HG02588 (cell line): ENCODE results near the gene YWHAG.
"Not testable (repeated sequence)": the region's sequence is repeated elsewhere in the genome, so short reads cannot be mapped to it uniquely, and the experiment has no call there.

Experiments used
- ATAC-seq: cut with Tn5 transposase; IDR thresholded peaks from one replicate; pipeline ENCODE4 v1.9.1; 2021; ENCODE audit warnings: mild to moderate bottlenecking, moderate library complexity; ENCODE audit not compliant: unreplicated experiment

YWHAG gene

GRCh38 chr7:76349313-76349885 is 9.4 kb downstream of the YWHAG start:
- ATAC-seq, result no peak

- no peak for ATAC-seq
Observed at GRCh38 chr7:76347710-76348109, 11.1 kb downstream of the YWHAG start.

- ATAC-seq, result no peak
Observed at GRCh38 chr7:76346778-76347177, 12.0 kb downstream of the YWHAG start.

- no peak for ATAC-seq
Observed at GRCh38 chr7:76346097-76346496, 12.7 kb downstream of the YWHAG start.

- no peak for ATAC-seq
Observed at GRCh38 chr7:76343931-76344321, 14.9 kb downstream of the YWHAG start.

- ATAC-seq, result no peak
Observed at GRCh38 chr7:76343294-76343930, 15.4 kb downstream of the YWHAG start.

- no peak for ATAC-seq
Observed at GRCh38 chr7:76342222-76342621, 16.6 kb downstream of the YWHAG start.

- no peak for ATAC-seq
Observed at GRCh38 chr7:76340617-76341131, 18.1 kb downstream of the YWHAG start.

GRCh38 chr7:76338298-76339084 is 20.3 kb downstream of the YWHAG start:
- ATAC-seq, result no peak

- no peak for ATAC-seq
Observed at GRCh38 chr7:76337147-76337546, 21.6 kb downstream of the YWHAG start.

- no peak for ATAC-seq
Observed at GRCh38 chr7:76336094-76336493, 22.7 kb downstream of the YWHAG start.

- not testable (repeated sequence) for ATAC-seq
Observed at GRCh38 chr7:76335417-76335816, 23.4 kb downstream of the YWHAG start.

GRCh38 chr7:76334320-76334967 is 24.3 kb downstream of the YWHAG start:
- no peak for ATAC-seq

- no peak for ATAC-seq
Observed at GRCh38 chr7:76333511-76334101, 25.2 kb downstream of the YWHAG start.

GRCh38 chr7:76332078-76332477 is 26.7 kb downstream of the YWHAG start:
- ATAC-seq, result no peak

- no peak for ATAC-seq
Observed at GRCh38 chr7:76330673-76331072, 28.1 kb downstream of the YWHAG start.

GRCh38 chr7:76330261-76330660 is 28.5 kb downstream of the YWHAG start:
- no peak for ATAC-seq

- no peak for ATAC-seq
Observed at GRCh38 chr7:76329479-76329878, 29.3 kb downstream of the YWHAG start.

GRCh38 chr7:76328389-76328788 is 30.4 kb downstream of the YWHAG start:
- no peak for ATAC-seq

- ATAC-seq, result no peak
Observed at GRCh38 chr7:76327610-76328009, 31.2 kb downstream of the YWHAG start.

- no peak for ATAC-seq
Observed at GRCh38 chr7:76326646-76327233, 32.1 kb downstream of the YWHAG start.
